GM21723 (cell line): ENCODE results near the gene TMEM131L.
"Not testable (repeated sequence)": the region's sequence is repeated elsewhere in the genome, so short reads cannot be mapped to it uniquely, and the experiment has no call there.

Experiments used
- ATAC-seq: cut with Tn5 transposase; IDR thresholded peaks from one replicate; pipeline ENCODE4 v1.9.1; 2021; ENCODE audit warnings: mild to moderate bottlenecking, moderate library complexity; ENCODE audit not compliant: unreplicated experiment

TMEM131L gene

DNA sequence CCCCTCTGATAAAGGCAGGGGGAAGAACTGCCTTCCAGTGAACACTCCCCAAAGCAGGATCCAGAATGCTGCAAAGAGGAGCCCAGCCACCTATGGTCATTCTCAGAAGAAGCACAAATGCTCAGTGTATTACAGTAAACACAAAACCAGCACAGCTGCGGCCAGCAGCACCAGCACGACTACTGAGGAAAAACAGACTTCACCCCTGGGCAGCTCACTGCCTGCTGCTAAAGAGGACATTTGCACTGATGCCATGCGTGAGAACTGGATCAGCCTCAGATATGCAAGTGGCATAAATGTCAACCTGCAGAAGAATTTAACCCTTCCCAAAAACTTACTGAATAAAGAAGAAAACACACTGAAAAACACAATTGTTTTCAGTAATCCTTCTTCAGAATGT is 137.7 kb downstream of the TMEM131L start:
- ATAC-seq, result no peak

DNA sequence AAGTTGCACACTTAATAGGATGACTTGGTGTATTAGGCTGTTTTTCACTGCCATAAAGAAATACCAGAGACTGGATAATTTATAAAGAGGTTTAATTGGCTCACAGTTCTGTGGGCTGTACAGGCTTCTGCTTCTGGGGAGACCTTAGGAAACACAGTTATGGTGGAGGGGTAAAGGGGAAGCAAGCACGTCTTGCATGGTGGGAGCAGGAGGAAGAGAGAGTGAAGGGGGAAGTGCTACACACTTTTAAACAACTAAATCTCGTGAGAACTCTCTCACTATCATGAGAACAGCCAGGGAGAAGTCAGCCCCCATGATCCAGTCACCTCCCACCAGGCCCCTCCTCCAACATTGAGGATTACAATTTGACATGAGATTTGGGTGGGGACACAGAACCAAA is 142.9 kb downstream of the TMEM131L start:
- ATAC-seq, result not testable (repeated sequence)

DNA sequence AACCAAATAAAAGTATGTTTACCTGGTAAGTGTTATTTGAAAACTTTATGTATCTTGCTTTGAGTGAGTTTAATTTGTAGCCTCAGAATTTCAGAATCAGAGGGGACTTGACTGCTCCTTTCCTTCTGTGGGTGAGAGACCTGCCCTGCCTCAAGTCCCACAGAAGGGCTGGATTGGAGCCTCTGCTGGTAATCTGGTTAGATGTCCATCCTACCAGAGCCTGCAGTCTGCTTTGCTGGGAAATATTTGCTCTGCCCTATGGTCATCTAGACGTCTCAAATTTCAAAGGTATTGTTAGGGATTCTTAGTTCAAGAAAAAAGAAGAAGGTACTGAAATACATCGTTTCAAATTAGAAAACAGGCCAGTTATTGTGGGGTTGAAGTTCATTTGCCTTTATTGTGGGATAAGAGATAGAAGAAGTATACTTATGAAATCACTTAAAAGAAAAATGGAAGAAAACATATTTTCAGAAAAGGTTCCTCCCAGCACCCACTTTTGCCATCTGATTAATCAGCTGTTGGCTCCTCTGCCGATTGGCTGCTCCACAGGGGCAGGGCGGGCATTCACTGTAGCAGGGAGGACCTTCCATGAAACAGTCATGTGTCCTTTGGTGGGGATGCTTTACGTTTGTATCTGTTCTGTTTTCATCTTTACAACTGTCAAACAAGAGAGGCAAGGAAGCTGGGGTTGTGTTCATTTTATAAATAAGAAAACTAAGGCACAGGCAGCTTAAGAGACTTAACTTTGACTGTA is 144.6 kb downstream of the TMEM131L start:
- no peak for ATAC-seq

DNA sequence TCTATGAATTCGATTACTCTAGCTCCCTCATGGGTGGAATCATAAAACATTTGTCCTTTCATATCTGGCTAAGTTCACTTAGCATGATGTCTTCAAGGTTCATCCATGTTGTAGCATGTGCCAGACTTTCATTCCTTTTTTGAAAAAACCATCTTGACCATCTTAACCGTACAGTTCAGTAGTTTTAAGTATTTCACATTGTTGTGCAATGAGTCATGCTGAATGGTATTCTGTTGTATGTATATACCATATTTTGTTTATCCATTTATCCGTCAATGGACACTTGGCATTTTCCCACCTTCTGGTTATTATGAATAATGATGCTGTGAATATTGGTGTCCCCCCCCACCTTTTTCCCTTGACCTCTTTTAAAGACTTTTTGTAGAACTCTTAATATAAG is 145.5 kb downstream of the TMEM131L start:
- no peak for ATAC-seq

DNA sequence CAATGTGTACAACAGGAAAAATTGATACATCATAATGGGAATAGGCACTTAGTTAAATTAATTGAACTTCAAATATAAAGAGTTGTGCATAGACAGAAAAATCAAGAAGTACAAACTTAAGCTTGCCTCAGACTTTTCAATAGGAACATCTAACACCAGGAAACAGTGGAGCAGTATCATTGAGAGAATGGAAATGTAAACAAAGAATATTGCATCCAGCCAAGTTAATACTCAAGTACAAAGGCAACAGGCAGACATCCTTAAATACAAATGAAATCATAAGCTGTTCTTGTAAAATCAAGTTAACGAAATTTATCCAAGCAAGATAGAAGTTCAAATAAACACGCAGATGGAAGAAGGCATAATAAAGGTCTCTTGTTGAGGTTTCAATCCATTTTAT is 146.7 kb downstream of the TMEM131L start:
- ATAC-seq, result no peak

DNA sequence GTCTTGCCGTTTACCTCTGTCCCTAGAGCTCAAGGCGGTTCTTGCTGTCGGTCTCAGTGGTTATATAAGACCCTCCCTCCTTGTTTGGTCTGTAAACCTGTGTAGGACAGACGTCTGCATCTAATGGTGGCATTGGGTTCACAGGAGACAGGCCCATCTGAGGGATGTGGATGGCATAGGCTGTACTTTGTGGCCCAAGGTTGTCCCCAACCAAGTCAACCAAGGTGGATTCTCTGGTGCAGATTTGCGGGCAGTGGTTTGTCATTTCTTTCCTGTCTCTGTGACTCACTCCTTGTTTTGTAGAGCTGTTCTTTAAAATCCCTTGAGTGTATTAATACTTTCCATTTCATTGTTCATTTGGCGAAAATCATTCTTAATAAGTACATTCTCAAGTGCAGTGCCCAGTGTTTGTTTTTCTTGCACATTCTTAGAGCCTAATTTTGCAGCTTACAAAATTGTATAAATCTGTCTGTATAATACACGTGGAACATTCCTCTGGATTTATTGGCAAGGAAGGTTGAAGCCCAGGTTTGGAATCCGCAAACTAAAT is 149.9 kb downstream of the TMEM131L start:
- ATAC-seq, result no peak

DNA sequence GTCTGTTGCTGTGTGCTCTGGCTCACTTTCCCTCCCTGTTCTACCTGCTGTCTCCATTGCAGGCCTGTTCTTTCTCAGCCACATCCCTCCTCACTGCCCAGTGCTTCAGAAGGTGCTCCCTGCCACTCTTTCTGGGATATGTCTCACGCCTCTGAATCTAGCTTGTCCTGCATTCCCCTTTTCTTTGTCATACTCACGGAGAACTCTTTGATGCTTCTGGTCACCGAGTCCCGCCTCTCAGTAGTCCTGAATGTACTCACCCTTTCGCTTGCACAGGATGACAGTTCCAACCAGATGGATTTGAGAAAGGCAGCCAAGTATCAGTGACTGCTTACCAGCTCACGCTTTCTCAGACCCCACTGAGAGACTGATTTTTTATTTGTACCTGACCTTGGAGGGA is 152.7 kb downstream of the TMEM131L start:
- ATAC-seq, result no peak

DNA sequence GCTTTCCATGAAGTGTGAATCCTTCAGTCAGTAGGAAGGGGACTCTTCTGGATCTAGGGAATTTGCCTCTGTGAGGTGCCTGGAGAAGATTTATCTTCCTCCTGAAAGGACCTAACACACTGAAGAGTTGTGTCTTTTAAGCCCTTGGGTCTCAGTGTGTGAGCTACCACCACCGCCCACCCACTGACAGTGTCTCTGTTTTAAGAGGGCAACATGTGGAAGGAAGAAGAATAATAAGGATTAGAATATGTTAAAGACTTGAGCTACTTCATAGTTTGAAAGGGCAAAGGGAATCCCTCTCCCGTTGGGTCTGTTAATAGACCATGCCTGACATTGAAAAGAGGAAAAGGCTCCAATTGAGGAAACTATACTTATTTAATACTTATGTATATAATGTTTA is 153.7 kb downstream of the TMEM131L start:
- no peak for ATAC-seq

DNA sequence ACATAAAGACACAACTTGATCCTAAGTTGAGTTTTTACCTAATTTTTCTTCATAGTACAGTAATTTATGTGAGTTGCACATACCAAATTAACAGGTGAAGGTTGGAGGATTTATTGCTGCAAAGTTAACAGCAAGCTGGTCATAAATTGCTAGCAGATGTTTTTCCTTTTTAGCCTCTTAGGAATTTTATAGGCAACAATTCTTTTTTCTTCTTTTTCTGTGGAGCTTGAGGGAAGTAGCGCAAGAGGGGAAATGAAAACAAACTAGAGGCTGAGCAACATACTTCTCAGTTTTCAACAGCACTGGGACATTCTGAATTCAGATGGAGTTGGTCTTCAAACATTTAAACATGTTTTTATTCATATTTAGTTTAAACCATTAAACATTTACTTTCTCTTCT is 154.2 kb downstream of the TMEM131L start:
- no peak for ATAC-seq

DNA sequence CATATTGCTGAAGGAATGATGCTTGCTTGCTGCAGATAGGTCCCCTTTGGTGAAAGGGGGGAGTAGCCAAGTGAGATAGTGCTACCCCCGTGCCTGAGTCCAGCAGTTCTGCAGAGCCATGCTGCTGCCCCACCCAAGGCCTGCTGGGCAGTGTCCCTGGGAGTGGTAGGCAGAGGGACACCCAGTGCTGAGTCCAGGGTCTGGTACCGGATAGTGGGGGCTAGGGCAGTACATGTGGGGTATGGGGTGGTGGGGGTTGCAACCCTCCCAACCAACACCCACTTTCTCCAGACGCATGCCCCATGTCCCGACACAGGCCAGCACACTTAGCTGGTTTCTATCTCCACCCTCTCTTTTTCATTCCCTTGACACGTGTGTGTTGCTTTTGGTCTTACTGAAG is 155.9 kb downstream of the TMEM131L start:
- ATAC-seq, result no peak

DNA sequence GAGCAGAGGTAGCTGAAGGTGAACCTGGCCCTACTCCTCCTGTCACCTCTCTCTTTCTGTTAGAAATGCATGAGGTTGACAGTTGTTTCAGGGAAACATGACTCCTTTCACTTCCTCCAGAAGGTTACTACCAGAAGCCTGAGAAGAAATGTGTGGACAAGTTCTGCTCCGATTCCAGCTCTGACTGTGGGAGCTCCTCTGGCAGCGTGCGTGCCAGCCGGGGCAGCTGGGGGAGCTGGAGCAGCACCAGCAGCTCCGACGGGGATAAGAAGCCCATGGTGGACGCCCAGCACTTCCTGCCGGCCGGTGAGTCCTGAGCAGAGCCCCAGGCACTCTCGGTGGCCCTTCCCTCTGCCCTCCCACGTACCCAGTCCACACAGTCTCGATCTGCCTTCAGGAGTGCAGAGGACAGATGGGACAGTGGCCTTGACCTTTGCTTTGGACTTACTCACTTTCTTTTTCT is 156.6 kb downstream of the TMEM131L start:
- ATAC-seq, result no peak

DNA sequence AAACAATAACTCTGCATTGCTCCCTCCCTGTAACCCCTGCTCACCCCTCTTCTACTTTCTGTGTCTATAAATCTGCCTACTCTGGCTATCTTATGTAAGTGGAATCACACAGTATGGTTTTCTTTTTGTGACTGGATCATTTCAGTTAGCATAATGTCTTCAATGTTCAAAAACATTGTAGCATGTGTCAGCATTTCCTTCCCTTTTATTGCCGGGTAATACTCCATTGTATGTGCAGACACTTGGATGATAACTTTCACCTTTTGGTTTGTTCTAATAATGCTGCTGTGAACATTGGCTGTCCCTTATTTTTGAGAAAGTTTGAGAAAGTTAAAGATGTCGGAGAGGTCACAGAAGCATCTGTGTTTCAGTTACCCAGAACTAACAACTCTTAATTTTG is 157.3 kb downstream of the TMEM131L start:
- ATAC-seq, result no peak

DNA sequence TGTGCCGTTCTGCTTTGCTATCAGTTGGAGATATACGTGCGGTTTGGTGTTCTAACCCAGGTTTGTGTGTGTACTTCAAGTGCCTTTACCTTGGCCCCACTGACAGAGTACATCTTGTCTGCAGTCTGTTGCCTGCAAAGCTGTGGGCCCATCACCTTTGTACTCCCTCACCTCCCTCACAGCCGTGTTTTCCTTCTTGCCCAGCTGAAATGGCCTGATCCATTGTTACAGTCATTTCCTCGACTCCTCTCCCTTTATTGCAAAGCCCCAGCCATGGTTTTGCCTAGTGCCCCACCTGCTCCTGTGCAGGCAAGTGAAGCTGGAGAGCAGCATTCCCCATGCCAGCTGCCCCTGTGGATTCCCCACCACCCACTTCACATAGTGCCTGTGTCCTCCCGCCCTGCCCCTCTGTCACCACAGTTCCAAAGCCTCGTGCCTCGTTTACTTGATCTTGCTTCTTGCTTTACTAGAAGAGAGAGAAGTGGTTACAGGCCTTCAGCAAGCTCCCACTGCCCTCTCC is 162.7 kb downstream of the TMEM131L start:
- ATAC-seq, result no peak

DNA sequence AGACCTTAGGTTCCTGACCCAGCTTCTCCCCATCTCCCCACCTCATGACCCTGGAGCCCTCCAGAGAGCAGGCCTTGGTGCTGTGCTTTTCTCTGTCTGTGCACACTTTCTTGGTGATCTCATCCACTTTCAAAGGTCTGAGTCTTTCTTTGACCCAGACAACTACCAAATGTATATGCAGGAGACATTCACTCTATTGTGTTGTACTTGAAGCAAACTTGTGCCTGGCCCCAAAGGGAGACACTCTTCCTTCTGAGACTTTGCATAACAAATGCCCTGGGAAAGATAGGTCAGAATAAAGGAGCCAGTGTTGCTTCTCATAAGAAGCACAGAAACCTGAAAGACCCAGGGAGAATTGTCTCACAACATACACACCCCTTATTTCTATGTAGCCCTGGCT is 163.6 kb downstream of the TMEM131L start:
- no peak for ATAC-seq

DNA sequence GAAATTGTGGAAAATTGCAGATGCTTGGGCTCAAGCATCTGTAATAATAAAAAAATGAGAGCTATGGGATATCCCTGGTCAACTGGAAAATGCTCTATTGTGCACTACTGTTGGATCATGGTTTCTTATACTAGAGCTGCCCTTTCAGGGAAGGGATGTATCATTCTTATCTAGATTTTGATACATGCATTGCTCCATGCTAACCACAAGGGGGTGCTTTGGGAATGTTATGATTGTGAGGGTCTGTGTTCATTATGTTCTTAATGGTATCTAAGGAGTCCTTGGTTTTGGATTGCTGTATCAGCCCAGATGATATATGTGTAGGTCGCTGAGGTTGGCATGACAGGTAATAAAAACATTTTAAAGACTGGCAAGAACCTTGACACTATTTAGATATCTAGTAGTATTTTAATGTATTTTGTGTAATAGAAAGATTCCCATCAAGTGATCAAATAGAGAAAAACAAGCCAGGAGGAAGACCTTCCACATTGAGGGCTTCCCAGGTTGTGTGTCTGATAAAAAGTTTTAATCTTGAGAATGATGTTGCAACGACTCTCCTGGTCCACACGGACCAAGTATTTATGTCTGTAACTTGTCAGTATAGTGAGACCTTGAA is 168.7 kb downstream of the TMEM131L start:
- no peak for ATAC-seq

DNA sequence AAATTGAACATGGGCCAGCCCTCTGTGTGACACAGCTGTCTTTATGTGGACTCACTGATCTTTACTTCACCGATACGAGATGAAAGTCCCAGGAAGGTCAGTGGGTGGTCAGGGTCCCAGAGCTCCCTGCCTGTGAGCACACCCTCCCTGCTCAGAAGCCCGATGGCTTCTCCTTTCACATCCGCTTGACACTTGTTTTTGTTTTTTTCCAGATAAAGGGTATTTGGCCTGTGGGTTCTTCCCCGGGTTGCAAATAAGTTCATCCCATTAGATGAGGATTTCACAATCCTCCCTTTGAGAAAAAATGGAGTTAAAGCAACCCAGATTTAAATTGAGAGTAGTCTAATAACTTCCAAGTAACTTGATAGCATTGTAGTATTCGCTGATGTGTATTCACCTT is 169.7 kb downstream of the TMEM131L start:
- no peak for ATAC-seq

DNA sequence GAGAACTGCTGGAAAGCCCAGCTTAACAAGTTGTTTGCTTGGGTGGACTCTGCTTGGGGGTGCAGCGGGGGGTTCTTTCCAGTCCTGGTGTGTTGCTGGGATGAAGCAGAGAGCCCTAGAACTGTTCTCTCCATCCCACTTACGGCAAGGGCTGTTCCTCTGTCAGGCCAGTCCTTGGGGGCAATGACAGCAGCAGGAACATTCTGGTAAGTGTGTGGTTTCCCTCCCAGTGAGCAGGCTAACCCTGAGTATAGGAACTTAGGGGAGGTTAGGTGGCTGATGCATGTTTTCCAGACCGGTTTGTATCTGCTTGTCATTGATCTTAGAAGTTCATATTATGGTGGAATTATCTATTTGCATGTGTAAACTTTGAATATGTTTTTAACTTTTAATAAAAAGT is 171.0 kb downstream of the TMEM131L start:
- no peak for ATAC-seq

DNA sequence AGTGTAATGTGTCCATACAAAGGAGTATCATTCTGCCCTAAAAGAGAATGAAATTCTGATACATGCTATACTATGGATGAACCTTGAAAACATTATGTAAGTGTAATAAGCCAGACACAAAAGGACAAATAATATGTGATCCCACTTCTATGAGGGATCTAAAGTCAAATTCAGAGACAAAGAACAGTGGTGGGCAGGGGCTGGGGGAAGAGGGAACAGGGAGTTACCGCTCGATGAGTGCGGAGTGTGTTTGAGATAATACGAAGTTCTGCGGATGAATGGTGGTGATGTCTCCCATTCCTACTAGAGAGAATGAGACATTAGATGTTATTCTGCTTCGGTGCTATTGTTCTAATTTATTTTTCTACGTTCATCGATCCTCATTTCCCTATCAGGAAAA is 171.9 kb downstream of the TMEM131L start:
- no peak for ATAC-seq

DNA sequence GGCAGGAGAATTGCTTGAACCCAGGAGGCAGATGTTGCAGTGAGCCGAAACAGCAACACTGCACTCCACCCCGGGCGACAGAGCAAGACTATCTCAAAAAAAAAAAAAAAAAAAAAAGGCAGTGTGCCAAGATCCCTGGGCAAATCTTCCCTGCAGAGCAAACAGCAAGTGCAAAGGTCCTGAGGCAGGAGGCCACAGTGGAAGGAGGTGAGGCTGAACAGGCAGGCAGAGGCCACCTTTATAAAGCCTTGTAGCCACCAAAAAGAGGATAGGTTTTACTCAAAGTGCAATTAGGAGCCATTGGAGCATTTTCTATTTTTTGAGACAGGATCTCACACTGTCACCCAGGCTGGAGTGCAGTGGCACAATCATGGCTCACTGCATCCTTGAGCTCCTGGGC is 172.8 kb downstream of the TMEM131L start:
- ATAC-seq, result no peak

DNA sequence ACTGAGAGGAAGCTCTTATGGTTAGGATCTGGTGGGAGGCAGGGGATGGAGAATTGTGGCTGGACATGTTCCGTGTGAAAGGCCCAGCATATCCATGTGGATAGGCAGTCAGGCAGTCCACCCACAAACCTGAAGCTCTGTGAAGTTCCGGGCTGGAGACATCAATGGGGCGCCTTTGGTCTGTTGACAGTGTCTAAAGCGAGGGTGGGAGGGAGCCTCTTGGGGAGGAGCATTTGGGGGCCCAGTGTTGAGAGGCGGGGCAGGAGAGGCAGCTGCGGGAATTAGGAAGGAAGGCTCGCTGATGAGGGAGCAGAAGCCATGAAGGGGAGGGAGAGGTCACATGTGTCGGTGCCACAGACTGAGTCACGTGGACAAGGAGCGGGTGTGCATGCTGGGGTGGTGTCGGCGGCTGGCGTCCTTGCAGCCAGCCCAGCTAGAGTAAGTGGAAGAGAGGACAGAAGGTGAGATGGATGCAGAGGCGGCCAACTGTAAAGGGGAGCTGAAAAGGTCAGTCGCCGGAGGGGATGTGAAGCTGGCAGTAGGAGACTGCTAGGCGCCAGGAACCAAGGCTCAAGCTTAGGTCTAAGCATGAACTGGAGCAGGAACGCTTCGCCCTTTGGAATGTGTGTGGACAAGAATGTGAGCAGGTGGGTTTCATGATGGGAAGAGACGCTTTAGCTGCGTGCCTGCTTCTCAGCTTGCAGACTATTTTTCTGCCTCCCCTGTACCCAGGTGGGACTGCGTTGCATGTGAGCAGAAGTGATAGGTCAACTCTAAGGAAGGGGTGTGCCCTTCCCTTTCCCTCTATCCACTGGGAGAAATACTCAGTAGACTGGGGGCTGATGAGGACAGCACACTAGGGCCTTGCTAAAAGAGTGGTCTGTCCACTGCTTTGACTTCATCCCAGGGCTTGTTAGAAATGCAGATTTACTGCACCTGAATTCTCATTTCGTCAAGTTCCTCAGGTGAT is 174.0 kb downstream of the TMEM131L start:
- ATAC-seq, result no peak

DNA sequence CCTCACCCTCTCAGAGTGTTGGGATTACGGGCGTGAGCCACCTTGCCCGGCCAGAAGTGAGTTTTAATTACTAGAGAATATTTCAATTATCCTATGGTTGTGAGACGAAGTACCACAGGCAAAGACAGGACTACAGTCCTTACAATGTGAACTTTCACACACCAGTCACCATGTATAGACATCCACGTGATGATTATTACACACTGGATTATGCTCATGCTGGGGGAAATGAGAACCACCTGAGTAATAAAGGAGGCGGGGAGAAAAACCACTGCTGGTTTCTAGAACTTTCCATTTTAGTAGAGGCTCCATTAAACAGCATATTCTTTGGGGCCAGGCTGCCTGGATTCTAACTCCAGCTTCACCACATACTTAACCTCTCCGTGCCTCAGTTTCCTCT is 175.4 kb downstream of the TMEM131L start:
- ATAC-seq, result no peak
